Hematopoietic multipotent progenitor cell treated with erythropoietin and hydrocortisone succinate and interleukin-3 and kit ligand, for 15 days (in vitro differentiated cells): ENCODE measurements around the gene ERO1A.
"Not testable (repeated sequence)": the region's sequence is repeated elsewhere in the genome, so short reads cannot be mapped to it uniquely, and the experiment has no call there.

Source experiments
- DNase-seq: peaks from one replicate; pipeline ENCODE4 v3.0.0-alpha.2; 2015; ENCODE audit warnings: low spot score

The ERO1A gene

GRCh38 chr14:52695481-52696091 is at the start of gene ERO1A:
TSS of gene ERO1A (minus strand) at chr14:52695558. CDS start at chr14:52695481, 77 bp downstream.
- DNase-seq, result peak; percentile 48

DNA sequence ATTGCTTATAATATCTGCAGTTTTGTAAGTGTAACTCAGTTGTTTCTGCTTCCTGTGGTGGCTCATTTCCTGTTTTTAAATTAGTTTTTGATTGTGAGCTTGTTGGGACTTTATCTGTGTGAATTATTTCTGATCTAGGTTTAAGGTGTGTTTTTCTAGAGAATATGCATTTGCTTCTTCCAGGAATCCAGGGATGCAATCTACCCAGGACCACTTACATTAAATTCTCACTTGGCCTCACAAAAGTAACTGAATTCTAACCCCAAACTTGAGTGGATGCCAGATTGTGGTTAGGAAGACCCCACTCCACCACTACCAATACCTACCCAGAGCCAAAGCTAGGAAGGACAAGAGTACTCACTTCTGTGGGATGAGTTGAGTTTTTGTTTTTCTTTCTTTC is 46.5 kb upstream of the ERO1A start:
- DNase-seq, result no peak

GRCh38 chr14:52740751-52741150 is 45.4 kb upstream of the ERO1A start:
- no peak for DNase-seq

GRCh38 chr14:52738409-52738808 is 43.1 kb upstream of the ERO1A start:
- DNase-seq, result peak; percentile 34

GRCh38 chr14:52735921-52736489 is 40.6 kb upstream of the ERO1A start:
- no peak for DNase-seq

- no peak for DNase-seq
Measured at GRCh38 chr14:52733824-52734223, 38.5 kb upstream of the ERO1A start.

GRCh38 chr14:52730709-52731111 is 35.4 kb upstream of the ERO1A start:
- no peak for DNase-seq

- DNase-seq, result peak; percentile 97
Measured at GRCh38 chr14:52729925-52730708, 34.8 kb upstream of the ERO1A start, which contains the start of gene STYX. TSS of gene STYX (plus strand) at chr14:52730166. CDS start at chr14:52730475, 309 bp downstream.

DNA sequence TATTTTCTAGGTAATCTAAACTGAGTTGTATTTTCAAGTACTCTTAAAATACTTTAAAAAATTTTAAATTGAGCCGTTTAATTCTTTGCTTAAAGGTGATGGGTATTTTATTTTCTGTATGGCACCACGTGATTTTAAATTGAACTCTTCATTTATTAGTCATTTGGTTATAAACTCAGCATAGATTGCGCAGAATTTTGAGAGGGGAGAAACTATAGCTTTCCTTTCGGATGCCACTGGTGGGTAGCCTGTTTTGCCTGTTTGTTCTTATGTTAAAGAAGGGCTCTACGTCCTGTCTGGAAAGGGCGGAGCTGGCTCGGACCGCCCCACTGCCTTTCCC is 34.2 kb upstream of the ERO1A start:
- no peak for DNase-seq

- not testable (repeated sequence) for DNase-seq
Measured at GRCh38 chr14:52729035-52729434, 33.7 kb upstream of the ERO1A start.

- DNase-seq, result not testable (repeated sequence)
Measured at GRCh38 chr14:52727509-52727908, 32.2 kb upstream of the ERO1A start.

GRCh38 chr14:52724360-52724644 is 28.9 kb upstream of the ERO1A start:
- DNase-seq, result no peak

- DNase-seq, result no peak
Measured at GRCh38 chr14:52723514-52724359, 28.4 kb upstream of the ERO1A start.

- DNase-seq, result no peak
Measured at GRCh38 chr14:52716155-52716554, 20.8 kb upstream of the ERO1A start.

GRCh38 chr14:52711666-52712065 is 16.3 kb upstream of the ERO1A start:
- no peak for DNase-seq

- DNase-seq, result peak; percentile 94
Measured at GRCh38 chr14:52706724-52707706, 11.7 kb upstream of the ERO1A start, which contains the start of gene PSMC6. TSS of gene PSMC6 (plus strand) at chr14:52707200. CDS start at chr14:52707220, 20 bp downstream.

GRCh38 chr14:52706286-52706685 is 10.9 kb upstream of the ERO1A start:
- peak; percentile 27 for DNase-seq

- no peak for DNase-seq
Measured at GRCh38 chr14:52703664-52704063, 8.3 kb upstream of the ERO1A start.

DNA sequence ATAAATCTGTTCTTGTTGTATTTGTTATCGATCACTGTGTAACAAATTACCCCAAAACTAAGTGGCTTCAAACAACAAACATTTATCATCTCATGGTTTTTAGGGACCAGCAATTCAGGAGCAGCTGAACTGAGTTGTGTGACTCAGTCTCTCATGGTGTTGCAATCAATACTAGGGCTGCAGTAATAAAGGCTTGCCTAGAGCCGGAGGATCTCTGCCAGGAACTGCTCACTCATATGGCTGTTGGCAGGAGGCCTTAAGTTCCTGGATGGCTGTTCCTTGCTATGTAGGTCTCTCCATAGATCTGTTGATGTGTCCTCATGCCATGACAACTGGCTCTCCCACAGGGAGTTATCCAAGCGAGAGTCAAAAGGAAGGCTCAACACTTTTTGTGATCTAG is 7.9 kb upstream of the ERO1A start:
- no peak for DNase-seq

DNA sequence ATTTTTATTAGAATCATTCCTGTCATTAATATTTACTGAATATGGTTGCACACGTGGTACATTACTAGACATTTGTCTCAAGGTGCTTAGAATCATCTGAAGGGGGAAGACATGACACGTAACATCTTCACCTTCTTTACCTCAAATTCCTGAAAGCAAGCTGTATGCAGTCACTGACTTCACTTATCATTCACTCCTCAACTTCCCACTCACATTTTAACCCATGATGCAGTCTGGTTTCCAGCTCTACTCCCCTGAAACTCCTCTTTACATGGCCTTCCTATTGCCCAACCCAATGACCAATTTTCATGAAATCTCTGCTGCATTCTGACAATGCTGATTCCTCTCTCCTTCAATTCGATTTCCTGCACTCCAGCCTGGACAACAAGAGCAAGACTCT is 5.9 kb upstream of the ERO1A start:
- DNase-seq, result no peak

- DNase-seq, result no peak
Measured at GRCh38 chr14:52700701-52701172, 5.4 kb upstream of the ERO1A start.
